ENCODE results near the gene SOAT2.
"Not testable (repeated sequence)": the region's sequence is repeated elsewhere in the genome, so short reads cannot be mapped to it uniquely, and the experiment has no call there.

The SOAT2 gene

DNA sequence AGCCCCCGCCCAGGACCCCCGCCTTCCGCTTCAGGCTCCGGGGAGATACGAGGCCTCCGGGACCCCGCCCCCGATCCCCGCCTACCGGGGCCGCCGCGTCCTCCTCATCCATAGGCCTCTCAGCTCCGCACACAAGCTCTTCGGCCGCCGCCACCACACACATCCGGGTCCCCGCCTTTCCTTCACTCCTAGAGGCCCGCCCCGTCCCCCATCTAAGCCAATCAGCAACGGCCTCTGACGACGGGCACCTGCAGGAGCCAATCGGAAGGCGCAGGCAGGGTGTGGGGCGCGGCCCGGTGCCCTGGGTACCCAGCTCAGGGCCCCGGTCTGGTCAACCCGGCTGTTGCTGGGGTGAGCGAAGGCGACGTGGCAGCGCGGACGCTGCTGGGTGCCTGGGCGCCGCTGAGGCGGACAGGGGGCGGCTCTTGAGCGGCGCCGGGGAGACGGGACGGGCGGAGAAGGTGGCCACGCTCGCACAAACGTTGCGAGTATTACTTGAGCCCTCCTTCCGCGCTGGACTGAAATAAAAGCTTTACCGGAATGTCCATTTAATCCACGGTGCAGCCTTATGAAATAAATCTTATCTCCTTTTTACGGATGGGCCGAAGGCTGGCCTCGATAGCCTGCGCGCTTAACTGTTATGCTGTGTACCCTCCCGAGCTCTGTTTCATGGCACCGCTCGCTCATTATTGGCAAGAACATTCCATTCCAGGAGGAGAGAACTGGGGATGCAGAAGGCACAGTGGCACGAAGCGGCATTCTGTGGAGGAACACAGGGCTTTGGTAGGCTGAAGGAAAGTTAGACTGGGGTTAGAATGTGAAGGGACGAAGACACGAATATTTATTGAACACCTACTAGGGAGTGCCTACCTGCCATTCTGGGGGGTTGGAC, 23.8 kb upstream of the SOAT2 start, which contains the start of gene SPRYD3:
Gene SPRYD3, minus strand, starts transcription at position 165 of the 892 bp plus-strand sequence. Its CDS starts 57 bp downstream, at position 108.
- Mint-ChIP-seq H3K4me1 (peaks cover 44% of the 10 kb centered on the region), H3K9me3 (no peaks in the 10 kb centered on the region)

DNA sequence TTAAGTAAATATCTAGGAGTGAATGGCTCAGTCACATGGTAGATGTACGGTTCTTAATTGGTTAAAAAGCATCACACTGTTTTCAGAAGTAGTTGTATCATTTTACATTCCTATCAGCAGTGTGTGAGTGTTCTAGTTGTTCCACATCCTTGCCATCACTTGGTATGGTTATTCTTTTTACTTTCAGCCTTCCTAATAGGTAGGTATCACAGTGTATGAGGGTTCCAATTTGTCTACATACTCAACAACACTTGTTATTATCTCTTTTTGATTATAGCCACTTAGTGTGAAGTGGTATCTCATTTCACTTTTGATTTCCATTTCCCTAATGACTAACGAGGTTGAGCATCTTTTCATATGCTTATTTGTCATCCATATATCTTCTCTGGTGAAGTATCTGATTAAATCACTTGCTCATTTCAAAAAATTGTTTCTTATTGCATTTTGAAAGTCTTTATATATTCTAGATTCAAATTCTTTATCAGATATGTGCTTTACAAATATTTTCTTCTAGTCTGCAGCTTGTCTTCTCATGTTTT, 20.6 kb upstream of the SOAT2 start:
- DNase-seq (ENCODE audit: low spot score in 2 of 2) (no peak), ATAC-seq (replicated peaks; ENCODE audit: extremely low read depth, poor library complexity, severe bottlenecking) (no peak)
- Mint-ChIP-seq H3K36me3 (ENCODE audit: insufficient read depth) (peaks cover 3% of the 10 kb centered on the region), H3K4me1 (peaks cover 25% of the 10 kb centered on the region), H3K9me3 (no peaks in the 10 kb centered on the region), H3K27me3 (peaks cover 9% of the 10 kb centered on the region), H3K4me3 (no peak overlapping the region), H3K27ac (ENCODE audit: low read depth) (no peak overlapping the region)

More for the DNA sequence above, 23.8 kb upstream of the SOAT2 start, which contains the start of gene SPRYD3:
- Mint-ChIP-seq H3K36me3 (ENCODE audit: insufficient read depth) (peaks cover 20% of the 10 kb centered on the region), H3K27me3 (no peaks in the 10 kb centered on the region), H3K4me3 (peak within 1 kb of the TSS; percentile 96), H3K27ac (ENCODE audit: low read depth) (peak within 1 kb of the TSS; percentile 97)
- ATAC-seq (replicated peaks; ENCODE audit: extremely low read depth, poor library complexity, severe bottlenecking) (peak; percentile 99), DNase-seq (ENCODE audit: low spot score in 2 of 2) (peak; percentile 95 to 97)

DNA sequence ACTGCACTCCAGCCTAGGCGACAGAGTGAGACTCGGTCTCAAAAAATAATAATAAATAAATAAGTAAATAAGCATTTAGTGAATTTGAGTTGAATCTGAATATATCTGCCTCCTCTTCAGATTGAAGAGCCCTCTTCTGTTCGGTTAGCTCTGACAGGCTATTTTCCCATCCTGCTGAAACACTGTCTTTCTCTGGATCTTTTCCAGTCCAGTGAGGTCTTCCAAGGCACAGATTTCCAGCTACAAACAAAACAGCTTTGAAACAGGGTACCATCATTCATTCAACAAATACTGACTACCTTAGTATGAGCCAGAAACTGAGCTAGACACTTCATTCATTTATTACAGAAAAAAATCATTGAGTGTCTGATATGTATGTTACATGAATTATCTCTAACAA, 16.9 kb upstream of the SOAT2 start:
- Mint-ChIP-seq H3K4me1 (no peaks in the 10 kb centered on the region), H3K36me3 (ENCODE audit: insufficient read depth) (no peaks in the 10 kb centered on the region), H3K4me3 (no peak overlapping the region), H3K27me3 (peaks cover 9% of the 10 kb centered on the region), H3K27ac (ENCODE audit: low read depth) (no peak overlapping the region), H3K9me3 (no peaks in the 10 kb centered on the region)
- no peak for ATAC-seq (replicated peaks; ENCODE audit: extremely low read depth, poor library complexity, severe bottlenecking)
- DNase-seq (ENCODE audit: low spot score in 2 of 2): no peak

DNA sequence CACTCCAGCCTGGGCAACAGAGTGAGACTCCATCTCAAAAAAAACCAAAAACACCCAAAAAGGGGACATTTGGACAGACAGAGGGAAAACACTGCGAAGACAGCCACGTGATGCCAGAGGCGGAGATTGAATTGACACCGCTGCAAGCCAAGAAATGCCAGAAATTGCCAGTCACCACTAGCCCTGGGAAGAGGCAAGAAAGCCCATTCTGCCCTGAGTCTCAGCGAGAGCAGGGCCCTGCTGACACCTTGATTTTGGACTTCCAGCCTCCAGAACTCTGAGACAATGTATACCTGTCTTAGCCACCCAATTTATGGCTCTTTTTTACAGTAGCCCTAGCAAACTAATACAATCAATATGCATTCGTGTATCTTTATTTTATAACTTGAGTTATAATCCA, 13.2 kb upstream of the SOAT2 start:
- H3K36me3 Mint-ChIP-seq (ENCODE audit: insufficient read depth): no peaks in the 10 kb centered on the region
- no peak for ATAC-seq (replicated peaks; ENCODE audit: extremely low read depth, poor library complexity, severe bottlenecking)
- no peaks in the 10 kb centered on the region for H3K4me1 Mint-ChIP-seq
- H3K27ac Mint-ChIP-seq (ENCODE audit: low read depth): no peak overlapping the region
- H3K27me3 Mint-ChIP-seq: peaks cover 23% of the 10 kb centered on the region
- no peak for DNase-seq (ENCODE audit: low spot score in 2 of 2)
- H3K4me3 Mint-ChIP-seq: no peak overlapping the region
- H3K9me3 Mint-ChIP-seq: no peaks in the 10 kb centered on the region

DNA sequence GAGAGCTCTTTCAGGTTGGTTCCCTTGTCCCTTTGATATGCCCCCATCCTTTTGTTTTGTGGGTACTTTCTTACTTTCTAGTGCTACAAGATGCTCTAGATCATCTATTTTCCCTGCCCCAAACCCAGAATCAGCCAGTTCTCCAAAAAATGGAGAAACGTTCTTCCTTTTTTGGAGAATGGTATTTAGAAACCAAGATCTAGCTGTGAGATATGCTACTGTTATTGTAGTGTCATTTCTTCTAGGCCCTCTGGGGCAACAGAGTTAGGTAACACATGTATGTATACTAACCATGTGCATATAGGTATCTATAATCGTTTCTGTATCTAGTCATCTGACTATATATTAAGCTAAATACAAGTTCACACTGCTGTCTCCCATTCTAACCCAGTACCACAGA, 12.7 kb upstream of the SOAT2 start:
- DNase-seq (ENCODE audit: low spot score in 2 of 2): no peak
- ATAC-seq (replicated peaks; ENCODE audit: extremely low read depth, poor library complexity, severe bottlenecking): no peak
- Mint-ChIP-seq H3K4me1 (no peaks in the 10 kb centered on the region), H3K4me3 (no peak overlapping the region), H3K36me3 (ENCODE audit: insufficient read depth) (no peaks in the 10 kb centered on the region), H3K9me3 (no peaks in the 10 kb centered on the region), H3K27me3 (peaks cover 19% of the 10 kb centered on the region), H3K27ac (ENCODE audit: low read depth) (no peak overlapping the region)

DNA sequence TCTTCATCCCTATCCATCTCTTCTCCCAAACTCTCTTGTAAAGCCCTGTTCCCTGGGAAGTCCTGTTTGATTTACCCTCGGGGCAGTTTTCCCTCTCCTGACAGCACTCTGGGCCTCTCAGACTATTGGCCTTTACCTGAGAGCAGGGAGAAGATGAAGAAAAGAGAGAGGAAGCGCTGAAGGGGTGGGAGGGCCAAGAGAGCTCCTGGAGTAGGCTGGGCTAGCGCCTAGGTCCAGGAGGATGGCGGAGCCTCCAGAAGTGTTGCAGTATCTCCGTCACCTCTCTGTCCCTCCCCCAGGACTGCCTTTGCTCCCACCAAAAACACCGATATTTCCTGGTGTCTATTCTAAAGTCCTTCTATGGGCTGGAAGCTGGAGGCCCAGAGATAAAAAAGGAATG, 11.5 kb upstream of the SOAT2 start:
- Mint-ChIP-seq H3K4me3 (no peak overlapping the region), H3K9me3 (no peaks in the 10 kb centered on the region), H3K36me3 (ENCODE audit: insufficient read depth) (no peaks in the 10 kb centered on the region), H3K4me1 (peaks cover 6% of the 10 kb centered on the region), H3K27ac (ENCODE audit: low read depth) (no peak overlapping the region), H3K27me3 (peaks cover 13% of the 10 kb centered on the region)
- DNase-seq (ENCODE audit: low spot score in 2 of 2) (no peak), ATAC-seq (replicated peaks; ENCODE audit: extremely low read depth, poor library complexity, severe bottlenecking) (no peak)

DNA sequence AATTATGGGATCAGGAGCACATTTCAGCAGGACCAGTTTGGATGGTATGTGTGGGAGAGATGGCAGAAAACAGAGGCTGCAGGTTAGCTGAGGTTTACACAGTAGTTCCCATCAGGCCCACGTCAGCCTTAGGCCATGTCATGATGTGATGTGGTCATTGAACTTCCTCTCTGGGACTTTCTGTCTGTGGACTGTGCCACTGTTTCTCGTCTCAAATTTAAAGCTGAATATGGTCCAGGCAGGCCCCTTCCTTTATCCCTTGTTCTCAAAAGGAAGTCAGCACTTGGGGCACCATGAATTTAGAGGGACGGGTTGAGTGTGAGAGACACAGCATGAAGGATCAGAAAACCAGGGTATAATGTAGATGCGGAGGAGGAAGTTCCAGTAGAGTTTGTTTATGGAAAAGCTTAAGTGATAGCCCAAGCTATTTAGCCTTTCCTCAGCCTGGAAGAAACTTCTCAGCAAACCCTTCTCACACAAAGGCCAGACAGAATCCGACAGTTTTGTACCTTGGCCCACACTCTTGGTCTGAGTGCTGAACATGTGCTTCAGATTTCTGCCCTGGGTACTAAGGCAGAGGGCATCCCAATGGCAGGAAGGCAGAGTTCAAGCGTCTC, 9.4 kb upstream of the SOAT2 start:
- Mint-ChIP-seq H3K9me3 (no peaks in the 10 kb centered on the region), H3K4me3 (no peak overlapping the region), H3K27me3 (peaks cover 13% of the 10 kb centered on the region), H3K36me3 (ENCODE audit: insufficient read depth) (no peaks in the 10 kb centered on the region), H3K27ac (ENCODE audit: low read depth) (no peak overlapping the region), H3K4me1 (peaks cover 27% of the 10 kb centered on the region)
- no peak for DNase-seq (ENCODE audit: low spot score in 2 of 2)
- no peak for ATAC-seq (replicated peaks; ENCODE audit: extremely low read depth, poor library complexity, severe bottlenecking)

DNA sequence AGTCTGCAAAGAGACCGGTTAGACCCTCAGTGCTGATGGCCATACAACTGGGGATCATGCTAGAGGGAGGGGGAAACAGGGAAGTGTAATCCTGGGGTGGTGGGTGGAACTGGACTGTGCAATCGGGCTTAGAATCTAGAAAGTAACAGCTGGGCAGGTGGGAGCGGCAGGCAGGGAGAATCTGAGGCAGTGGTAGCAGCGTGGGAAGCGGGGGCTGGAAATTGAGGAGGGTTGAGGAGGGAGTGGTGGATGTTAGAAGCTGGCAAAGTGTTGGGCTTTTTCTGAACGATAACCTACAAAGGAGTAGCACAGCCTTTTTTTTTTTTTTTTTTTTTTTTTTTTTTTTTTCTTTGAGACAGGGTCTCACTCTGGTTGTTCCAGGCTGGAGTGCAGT, 8.9 kb upstream of the SOAT2 start:
- Mint-ChIP-seq H3K27ac (ENCODE audit: low read depth) (no peak overlapping the region), H3K4me3 (no peak overlapping the region), H3K4me1 (peaks cover 32% of the 10 kb centered on the region), H3K9me3 (no peaks in the 10 kb centered on the region), H3K36me3 (ENCODE audit: insufficient read depth) (peaks cover under 1% of the 10 kb centered on the region), H3K27me3 (peaks cover 13% of the 10 kb centered on the region)
- ATAC-seq (replicated peaks; ENCODE audit: extremely low read depth, poor library complexity, severe bottlenecking) (no peak), DNase-seq (ENCODE audit: low spot score in 2 of 2) (no peak)

DNA sequence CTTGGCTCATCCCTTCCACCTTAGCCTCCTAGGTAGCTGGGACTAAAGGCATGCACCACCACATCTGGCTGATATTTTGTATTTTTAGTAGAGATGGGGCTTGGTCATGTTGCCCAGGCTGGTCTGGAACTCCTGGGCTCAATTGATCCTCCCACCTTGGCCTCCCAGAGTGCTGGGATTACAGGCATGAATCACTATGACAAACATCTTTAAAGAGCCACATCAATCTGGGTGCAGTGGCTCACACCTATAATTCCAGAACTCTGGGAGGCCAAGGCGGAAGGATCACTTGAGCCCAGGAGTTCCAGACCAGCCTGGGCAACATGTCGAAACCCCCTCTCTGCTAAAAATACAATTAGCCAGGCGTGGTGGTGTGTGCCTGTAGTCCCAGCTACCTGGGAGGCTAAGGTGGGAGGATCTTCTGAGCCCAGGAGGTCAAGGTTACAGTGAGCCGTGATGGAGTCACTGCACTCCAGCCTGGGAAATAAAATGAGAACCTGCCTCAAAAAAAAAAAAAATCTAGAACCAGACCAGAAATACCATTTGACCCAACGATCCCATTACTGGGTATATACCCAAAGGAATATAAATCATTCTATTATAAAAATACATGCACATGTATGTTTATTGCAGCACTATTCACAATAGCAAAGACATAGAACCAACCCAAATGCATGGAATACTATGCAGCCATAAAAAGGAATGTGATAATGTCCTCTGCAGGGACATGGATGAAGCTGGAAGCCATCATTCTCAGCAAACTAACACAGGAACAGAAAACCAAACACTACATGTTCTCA, 8.3 kb upstream of the SOAT2 start:
- not testable (repeated sequence) for DNase-seq (ENCODE audit: low spot score in 2 of 2); H3K9me3 Mint-ChIP-seq; H3K27ac Mint-ChIP-seq (ENCODE audit: low read depth); H3K36me3 Mint-ChIP-seq (ENCODE audit: insufficient read depth); H3K4me3 Mint-ChIP-seq; ATAC-seq (replicated peaks; ENCODE audit: extremely low read depth, poor library complexity, severe bottlenecking)
- peaks cover 13% of the 10 kb centered on the region for H3K27me3 Mint-ChIP-seq
- peaks cover 35% of the 10 kb centered on the region for H3K4me1 Mint-ChIP-seq

DNA sequence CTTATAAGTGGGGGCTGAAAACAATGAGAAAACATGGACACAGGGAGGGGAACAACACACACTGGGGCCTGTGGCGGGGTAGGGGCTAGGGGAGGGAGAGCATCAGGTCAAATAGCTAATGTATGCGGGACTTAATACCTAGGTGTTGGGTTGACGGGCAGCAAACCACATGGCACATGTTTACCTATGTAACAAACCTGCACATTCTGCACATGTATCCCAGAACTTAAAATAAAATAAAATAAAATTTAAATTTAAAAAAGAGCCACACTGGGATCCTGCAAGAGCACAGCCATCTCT, 7.7 kb upstream of the SOAT2 start:
- not testable (repeated sequence) for H3K27ac Mint-ChIP-seq (ENCODE audit: low read depth); DNase-seq (ENCODE audit: low spot score in 2 of 2); ATAC-seq (replicated peaks; ENCODE audit: extremely low read depth, poor library complexity, severe bottlenecking); H3K9me3 Mint-ChIP-seq; H3K4me3 Mint-ChIP-seq; H3K36me3 Mint-ChIP-seq (ENCODE audit: insufficient read depth)
- H3K4me1 Mint-ChIP-seq: peaks cover 35% of the 10 kb centered on the region
- peaks cover 13% of the 10 kb centered on the region for H3K27me3 Mint-ChIP-seq

DNA sequence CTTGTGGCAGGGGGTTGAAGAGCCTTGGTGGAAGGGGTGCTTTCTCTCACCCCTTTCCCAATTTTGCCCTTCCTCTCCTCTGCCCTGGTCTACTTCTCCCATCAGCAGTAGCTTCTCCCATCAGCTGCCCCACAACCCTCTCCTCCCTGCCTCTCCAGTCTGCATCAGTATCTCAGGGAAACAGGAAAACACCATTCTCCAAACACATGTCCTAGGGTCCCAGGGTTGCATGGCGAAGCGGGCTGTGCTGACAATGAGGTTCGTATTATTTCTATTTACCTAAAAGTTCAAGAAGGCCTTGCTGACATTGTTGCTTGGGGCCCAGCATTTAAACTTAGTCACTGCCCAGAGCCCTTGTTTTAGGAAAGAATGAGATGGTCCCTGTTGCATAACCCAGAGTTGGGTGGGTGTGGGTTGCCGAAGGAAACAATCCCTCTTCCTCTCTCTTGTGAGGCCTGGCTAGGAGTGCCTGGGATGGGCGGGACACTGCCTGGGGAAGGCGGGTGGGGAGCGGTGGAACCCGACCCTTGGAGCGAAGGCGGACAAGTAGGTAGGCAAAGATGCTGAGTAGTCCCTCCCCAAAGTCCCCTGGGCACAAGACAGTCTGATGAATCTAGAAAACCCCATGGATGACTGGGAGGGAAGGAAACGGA, 7.1 kb upstream of the SOAT2 start:
- Mint-ChIP-seq H3K27me3 (peaks cover 13% of the 10 kb centered on the region), H3K9me3 (no peaks in the 10 kb centered on the region), H3K4me1 (peaks cover 35% of the 10 kb centered on the region), H3K4me3 (peak overlapping the region; percentile 41), H3K36me3 (ENCODE audit: insufficient read depth) (peaks cover 1% of the 10 kb centered on the region), H3K27ac (ENCODE audit: low read depth) (no peak overlapping the region)
- ATAC-seq (replicated peaks; ENCODE audit: extremely low read depth, poor library complexity, severe bottlenecking) (no peak), DNase-seq (ENCODE audit: low spot score in 2 of 2) (no peak)

DNA sequence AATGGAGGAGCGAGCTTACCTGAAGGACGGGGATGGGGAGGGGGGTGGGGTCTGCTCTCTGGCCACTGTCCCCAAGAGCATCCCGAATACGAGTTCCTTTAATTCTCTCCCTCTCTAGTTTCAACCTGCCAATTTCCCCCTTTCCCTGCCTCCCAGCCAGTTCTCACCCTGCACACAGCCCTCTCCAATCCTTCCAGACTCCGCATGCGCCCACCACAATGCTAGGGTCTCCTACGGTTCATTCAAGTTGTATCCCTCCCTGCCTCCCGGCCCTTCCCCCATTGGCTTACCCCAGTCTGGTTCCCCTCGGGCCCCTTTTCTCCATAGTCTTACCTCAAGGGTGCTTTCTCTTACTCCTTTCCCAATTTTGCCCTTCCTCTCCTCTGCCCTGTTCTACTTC, 6.5 kb upstream of the SOAT2 start:
- ATAC-seq (replicated peaks; ENCODE audit: extremely low read depth, poor library complexity, severe bottlenecking): no peak
- Mint-ChIP-seq H3K27ac (ENCODE audit: low read depth) (no peak overlapping the region), H3K4me1 (peaks cover 35% of the 10 kb centered on the region)

More for the DNA sequence above, 6.5 kb upstream of the SOAT2 start:
- no peak for DNase-seq (ENCODE audit: low spot score in 2 of 2)
- Mint-ChIP-seq H3K36me3 (ENCODE audit: insufficient read depth) (peaks cover 1% of the 10 kb centered on the region), H3K4me3 (peak overlapping the region; percentile 67), H3K9me3 (no peaks in the 10 kb centered on the region), H3K27me3 (peaks cover 10% of the 10 kb centered on the region)
